Fibroblast of skin of scalp (primary cell): ENCODE measurements around the gene RAP1GDS1.
"Not testable (repeated sequence)": the region's sequence is repeated elsewhere in the genome, so short reads cannot be mapped to it uniquely, and the experiment has no call there.

Experiments used
- DNase-seq: peaks from one replicate; pipeline ENCODE4 v3.0.0-alpha.2; 2013

Gene RAP1GDS1

DNA sequence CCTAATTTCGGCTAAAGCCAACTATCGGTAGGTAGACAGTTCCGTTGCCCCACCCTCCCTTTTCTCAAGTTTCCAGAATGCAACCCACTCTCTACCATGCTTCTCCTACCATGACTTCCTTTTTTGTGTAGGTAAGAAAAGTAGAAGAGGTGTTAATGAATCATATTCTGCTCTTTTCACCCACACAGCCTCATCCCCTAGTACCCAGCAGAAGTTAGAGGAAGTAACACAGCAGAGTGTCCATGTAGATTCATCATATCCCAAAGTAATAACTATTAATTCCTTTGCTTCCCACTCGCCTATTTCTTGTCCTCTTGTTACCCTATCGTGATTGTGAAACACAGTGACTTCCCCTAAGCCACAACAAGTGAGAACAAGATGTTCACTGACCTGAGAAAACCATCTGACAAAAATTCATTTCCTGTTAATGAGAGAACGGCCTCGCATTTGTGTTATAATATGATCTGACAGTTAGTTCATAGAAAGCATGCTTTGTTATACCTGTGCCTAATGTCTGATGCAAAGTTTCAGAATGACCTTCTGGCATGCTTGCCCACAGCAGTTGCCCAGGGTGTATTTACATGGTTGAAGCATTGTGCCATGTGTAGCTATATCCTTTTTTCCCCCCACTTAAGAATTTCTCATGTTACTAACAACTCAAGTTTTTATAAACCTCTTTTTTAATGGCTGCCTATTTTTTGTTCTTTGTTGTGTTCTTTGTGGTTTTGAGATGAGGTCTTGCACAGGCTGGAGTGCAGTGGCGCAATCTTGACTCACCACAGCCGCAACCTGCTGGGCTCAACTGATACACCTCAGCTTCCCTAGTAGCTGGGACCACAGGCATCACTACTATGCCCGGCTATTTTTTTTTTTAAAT is 185.6 kb downstream of the RAP1GDS1 start:
- no peak for DNase-seq

DNA sequence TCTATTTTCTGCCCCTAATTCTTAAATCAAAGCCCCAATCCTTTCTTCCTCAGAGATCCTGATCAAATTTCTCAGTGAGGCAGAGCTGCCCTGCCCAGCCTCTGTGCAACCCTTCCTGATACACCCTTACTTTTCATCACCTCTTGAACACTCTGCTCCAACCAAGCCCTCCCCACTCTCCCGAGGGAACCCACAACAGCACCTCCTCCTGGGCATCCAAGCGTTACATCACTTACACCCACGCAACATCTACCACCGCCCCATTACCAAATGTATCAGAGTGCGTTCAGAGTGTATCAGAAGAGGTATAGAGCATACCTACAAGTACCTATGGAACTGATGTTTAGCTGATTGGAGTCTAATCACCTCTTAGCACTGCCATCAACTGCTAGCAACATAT is 186.5 kb downstream of the RAP1GDS1 start:
- no peak for DNase-seq

DNA sequence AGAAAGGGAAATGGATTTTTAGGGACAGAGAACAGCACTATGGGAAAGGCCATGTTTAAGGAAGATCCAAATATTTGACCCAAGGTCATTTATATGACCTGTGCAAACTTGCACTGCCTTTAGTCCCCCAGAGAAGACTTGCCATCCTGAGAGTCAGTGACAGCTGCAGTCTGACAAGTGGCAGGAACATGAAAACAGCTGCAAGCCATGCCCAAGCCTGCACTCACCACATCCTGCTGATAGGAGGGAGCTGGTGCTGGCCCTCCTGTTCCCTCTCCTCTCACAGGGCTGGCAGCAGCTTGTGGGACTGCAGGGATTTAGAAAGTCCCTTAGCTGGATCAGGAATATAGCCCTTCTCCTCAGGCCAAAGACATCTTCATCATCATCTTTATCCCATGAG is 187.7 kb downstream of the RAP1GDS1 start:
- DNase-seq: no peak

DNA sequence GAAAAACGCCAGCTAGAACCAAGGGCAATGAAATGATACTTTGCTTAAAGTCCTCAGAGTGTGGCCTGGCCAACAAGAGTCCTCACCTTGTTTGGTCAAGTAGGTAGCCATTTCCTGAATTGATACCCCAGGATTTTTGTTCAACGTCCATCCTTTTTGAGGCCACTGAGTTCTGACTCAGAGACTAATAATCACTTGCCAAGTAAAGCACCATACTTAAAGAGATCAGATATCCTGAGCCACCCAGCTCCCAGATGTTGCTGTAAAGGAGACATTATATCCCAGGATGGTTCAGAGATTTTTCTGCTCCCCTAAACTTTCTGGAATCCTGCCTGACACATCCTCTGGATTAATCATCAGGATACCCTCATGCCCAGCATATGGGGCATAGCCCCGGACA is 190.9 kb downstream of the RAP1GDS1 start:
- DNase-seq: no peak

DNA sequence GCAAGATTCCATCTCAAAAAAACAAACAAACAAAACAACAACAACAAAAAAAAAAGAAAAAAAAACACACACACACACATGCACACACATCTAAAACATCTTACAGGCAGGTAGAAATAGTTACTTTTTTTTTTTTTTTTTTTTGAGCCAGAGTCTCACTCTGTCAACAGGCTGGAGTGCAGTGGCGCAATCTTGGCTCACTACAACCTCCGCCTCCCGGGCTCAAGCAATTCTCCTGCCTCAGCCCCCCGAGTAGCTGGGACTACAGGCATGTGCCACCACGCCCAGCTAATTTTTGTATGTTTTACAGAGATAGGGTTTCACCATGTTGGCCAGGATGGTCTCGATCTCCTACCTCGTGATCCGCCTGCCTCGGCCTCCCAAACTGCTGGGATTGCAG is 196.2 kb downstream of the RAP1GDS1 start:
- not testable (repeated sequence) for DNase-seq

DNA sequence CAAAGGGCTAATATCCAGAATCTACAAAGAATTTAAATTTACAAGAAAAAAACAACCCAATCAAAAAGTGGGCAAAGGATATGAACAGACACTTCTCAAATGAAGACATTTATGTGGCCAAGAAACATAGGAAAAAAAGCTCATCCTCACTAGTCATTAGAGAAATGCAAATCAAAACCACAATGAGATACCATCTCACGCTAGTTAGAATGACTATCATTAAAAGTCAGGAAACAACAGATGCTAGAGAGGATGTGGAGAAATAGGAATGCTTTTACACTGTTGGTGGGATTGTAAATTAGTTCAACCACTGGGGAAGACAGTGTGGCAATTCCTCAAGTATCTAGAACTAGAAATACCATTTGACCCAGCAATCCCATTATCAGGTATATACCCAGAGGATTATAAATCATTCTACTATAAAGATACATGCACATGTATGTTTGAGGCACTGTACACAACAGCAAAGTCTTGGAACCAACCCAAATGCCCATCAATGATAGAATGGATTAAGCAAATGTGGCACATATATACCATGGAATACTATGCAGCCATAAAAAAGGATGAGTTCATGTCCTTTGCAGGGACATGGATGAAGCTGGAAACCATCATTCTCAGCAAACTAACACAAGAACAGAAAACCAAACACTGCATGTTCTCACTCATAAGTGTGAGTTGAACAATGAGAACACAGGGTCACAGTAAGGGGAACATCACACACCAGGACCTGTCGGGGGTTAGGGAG is 200.1 kb downstream of the RAP1GDS1 start:
- DNase-seq: not testable (repeated sequence)

DNA sequence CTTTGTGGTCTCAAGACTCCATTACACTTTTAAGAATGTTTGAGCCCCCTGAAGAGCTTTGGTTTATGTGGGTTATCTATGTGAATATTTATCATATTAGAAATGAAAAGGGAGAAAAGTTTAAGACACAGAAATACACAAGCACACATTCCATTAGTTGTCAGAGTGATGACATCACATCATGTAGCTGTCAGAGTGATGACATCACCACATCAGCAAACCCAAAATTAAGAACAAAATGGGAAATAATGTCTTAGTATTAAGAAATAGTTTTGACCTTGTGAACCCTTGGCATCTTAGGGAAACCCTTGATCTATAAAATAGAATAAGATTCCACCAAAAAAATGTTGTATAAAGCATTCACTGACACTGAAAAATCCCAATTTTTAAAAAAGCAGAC is 201.3 kb downstream of the RAP1GDS1 start:
- DNase-seq: no peak

DNA sequence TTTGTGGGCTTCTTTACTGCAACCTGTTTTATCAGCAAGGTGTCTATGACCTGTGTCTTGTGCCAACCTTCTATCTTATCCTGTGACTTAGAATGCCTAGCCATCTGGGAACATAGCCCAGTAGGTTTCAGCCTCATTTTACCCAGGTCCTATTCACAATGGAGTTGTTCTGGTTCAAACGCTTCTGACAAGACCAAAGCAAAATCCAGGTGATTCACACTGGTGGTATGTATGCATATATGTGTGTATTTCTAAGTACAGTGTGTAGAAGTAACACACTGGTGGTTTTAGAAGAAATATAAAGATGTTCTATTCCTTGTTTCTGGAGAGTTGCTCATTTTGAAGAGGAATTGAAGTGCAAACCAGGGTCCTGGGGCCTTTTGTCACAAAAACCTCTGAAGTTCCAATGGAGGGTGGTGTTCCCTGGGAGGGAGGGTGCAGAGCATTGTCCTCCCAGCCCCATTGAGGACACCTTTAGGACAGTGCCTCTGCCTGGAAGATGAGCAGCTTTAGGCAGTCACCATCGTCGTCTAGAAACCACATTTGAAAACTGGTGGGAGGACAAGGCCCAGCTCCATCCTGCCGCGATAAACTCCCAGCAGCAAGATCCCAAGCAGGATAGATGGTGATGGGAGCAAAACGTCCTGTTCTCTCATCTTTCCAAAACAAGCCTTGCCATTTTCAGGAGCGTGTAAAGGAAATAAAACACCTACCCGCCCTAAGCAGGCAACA is 205.8 kb downstream of the RAP1GDS1 start:
- no peak for DNase-seq

DNA sequence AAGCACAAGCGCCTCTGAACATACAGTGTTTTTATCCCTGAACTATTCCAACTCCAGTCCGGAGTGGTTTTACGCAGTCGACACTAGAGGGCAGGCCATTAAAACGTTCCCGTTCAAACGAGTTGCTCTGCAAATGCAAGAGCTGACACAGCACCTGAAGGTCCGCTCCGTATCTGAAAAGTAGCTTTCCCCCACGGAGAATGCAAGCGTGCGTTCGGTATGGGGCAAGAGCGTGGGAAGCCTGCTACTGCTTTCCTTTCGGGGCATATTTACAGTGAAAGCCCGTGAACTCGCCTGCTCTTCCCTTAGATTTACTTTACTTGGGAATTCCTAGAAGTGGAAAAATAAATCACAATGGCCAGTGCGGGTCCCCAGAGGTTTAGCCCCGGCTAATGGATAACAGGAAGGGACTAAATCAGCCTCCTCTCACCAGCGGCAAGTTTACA is 206.5 kb downstream of the RAP1GDS1 start:
- peak; percentile 89 for DNase-seq

DNA sequence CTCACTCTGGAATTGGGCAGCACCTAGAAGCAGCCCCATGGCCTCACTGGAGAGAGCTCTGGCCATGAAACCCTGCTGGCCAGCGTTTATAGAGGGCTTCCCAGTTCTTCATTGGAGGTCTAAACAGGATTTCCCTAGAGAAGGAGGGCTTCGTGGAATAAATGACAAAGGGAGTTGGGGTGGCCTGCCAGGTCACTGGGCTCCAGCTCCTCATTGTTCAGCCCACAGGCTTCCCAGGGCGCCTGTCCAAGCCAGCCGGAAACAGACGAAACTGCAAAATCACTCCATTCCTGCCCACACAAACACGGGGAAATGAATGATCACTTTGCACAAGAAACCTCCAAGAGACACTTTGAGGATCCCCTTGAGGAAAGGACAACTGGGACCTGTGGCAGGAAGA is 207.5 kb downstream of the RAP1GDS1 start:
- DNase-seq: no peak

DNA sequence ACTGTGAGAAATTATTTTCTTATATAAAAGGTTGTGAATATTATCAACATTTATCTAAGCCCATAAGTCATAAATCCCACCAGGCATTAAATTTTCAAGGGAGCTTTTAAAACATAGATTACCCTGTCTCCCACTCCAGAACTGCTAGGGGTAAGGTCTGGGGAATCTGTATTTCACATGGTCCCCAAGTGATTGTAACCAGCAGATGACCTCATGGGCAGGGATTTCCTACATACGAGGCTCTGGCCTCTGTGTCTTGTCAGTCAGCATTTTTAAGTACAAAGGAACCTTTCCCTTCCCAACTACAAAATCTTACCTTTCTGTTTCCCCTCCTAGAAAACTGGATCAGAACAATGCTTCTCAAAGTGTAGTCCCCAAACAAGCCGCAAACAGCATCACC is 208.6 kb downstream of the RAP1GDS1 start:
- no peak for DNase-seq

DNA sequence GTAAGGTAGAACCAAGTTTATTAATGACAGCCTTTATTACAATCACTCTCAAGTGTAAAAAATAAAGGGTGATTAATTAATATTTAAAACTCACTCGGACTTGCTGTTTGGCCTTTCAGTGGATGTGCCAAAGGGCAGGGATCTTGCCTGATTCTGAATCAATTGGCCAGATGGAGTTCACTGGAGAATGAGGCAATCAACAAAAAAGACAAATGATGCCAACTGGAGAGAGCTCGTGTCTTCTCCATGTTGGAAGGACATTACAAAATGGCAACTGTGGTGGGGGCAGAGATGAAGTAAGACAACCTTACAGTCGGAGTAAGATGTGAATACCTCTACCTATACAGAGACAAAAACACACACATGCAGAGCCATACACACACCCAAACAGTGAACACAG is 209.2 kb downstream of the RAP1GDS1 start:
- no peak for DNase-seq

DNA sequence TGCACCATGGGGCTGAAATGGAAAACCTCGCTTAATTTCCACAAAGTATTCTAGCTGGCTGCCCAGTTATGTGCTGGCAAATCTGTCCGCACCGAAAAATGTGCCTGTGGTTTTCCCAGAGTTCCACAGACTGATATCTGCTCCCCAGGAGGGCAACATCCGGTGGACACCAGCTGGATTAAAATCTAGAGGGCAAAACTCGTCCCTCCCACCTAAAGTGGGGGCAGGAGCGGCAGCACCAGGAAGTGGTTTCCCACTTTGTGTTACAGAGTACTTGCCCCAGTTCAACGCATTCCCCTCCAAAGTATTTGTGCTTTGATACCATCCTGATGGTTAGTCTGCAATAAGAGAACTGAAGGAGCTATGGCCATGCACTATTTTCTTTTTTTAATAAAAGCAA is 209.6 kb downstream of the RAP1GDS1 start:
- peak; percentile 81 for DNase-seq

DNA sequence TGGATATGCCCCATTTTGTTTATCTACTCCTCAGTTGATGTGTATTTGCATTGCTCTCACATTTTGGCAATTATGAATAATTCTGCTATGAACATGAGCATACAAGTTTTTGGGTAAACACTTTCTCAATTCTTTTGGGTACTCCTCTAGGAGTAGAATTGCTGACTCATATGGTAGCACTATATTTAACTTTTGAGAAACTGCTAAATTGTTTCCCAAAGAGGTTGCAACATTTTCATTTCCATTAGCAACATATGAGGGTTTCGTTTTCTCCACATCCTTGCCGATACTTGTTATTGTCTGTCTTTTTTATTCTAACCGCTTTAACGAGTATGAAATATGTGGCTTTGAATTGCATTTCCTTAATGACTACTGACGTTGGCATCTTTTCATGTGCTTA is 211.9 kb downstream of the RAP1GDS1 start:
- DNase-seq: no peak

DNA sequence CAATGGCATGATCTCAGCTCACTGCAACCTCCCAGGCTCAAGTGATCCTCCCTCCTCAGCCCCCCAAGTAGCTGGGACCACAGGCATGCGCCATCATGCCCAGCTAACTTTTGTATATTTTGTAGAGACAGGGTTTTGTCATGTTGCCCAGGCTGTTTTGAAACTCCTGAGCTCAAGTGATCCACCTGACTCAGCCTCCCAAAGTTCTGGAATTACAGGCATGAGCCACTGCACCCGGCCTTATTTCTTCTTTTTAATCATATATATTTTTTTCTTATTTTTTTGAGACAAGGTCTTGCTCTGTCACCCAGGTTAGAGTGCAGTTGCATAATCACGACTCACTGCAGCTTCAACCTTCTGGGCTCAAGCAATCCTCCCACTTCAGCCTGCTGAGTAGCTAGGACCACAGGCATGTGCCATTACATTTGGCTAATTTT is 213.2 kb downstream of the RAP1GDS1 start:
- peak; percentile 74 for DNase-seq

DNA sequence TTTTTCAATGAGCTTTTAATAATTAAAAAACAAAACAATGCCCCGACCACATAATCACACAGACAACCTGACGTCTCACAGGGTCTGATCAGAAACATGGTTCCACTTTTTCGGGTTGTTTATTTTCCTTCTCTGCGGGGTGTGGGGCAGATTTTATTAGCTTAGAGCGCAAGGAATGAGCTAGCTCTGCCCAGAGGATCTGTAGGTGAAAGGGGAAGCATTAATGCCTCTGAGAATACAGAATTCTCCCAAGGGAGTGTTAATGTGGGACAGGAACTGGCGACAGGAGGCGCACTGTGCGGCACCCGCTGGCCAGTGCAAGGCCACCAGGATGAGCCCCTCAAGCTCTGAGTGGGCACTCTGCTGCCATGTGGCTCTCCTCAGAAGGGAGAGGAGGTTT is 215.7 kb downstream of the RAP1GDS1 start:
- DNase-seq: no peak

DNA sequence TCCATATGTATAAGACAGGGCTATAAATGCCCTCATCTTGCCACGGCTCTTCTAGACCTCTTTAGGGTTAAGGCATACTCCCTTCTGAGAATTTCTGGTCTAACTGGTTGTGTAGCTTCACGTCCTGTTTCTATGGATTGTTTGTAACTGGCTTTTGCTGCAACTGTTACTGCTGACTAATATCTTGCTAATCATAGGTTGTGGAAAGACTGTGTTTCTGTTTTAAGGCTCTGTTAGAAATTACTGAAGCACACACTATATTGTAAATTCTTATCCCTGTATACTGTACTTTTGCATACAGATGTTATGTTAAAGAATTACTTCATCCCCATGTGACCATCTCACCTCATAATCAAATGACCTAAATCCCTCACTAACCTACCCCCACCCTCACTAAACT is 218.4 kb downstream of the RAP1GDS1 start:
- DNase-seq: not testable (repeated sequence)

DNA sequence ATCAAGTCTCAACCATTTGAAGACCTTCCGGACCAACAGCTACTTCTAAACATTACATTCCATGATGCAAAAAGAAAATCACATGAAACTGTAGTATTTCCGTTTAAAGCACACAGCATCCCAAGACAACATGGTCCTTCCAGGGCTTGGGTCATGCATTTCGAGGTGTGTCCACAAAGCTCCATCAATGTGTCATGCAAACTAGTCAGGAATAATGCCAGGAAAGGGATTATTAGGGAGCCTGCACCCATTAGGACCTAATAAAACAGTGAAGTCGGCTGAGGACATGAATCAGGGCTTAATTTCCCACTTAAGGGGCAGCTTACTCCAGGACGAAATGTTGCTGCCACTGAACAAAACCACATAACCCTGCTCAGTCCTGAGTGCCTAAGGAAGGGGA is 219.4 kb downstream of the RAP1GDS1 start:
- no peak for DNase-seq

DNA sequence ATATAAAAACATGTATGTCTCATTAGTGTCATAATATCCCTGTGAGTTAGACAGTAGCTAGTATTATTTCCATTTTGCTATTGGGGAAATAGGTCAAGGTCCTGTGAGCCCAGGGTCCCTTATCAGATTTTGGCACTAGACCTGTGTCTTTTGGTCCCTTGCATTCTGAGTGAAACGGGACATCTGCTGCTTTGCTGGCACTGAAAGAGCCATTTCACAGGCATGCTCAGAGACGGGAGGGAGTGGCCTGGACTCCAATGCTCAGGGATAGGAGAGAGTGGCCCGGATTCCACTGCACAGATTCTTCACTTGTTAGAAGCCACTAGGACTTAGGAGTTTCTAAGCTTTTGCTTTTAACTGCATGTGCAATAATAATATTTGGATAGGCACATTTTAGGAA is 220.0 kb downstream of the RAP1GDS1 start:
- DNase-seq: no peak

DNA sequence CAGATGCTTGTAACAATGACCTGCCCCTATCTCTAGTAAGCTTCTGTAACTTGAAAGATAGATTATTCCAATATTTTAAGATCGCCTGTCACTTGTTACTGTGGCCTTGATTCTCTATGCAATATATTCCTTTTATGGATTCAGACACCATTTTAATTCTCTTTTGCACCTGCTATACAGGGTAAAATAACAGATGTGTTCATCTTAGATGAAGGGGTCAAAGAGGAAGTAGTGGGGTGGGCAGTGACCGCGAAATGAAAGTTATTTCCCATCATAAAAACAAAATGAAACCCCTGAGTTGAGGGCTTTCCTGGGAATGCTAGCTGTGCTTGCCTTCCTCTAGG is 221.3 kb downstream of the RAP1GDS1 start:
- no peak for DNase-seq

DNA sequence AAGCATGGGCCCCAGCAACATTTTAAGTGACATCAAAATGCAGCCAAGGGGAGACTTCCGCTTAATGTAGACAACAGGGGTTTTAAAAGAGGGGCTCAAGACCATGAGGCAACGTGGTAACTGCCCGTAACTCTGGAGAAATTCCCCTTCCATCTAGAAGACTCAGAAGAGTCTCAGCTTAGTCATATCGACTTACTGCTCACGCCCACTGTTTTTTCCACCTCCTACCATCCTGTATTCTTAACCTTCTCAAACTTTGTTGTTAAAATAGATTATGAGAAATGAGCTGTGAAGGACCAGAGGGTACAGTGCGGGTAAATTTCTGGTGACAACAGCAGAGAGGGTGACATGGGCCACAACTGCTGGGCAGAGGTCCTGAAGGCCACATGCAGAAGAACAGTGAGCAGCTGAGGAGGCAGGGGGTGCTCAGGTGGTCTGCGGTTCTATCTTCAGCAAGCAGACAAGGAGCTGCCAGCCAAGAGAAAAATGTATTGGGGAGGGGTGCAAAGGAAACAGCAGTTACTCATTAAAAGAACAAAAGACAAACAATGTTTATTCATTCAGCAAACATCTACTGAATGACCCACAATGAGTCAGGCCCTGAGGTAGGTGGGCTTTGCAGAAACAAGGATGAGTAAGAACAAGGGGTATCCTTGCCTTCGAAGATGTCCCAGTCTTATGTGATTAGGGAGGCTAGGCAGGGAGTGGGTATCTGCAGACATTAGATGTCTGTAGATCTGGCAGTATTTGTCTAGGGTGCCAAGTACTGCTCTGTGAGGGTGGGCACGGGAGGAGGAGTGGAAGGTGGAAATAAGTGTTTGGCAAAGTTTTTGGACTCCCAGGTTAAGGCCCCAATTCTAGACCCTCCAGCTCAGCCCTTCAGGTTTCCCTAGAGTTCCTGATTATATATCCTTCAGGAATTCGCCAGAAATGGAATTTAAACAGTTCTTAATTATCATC is 221.9 kb downstream of the RAP1GDS1 start:
- DNase-seq: peak; percentile 48

DNA sequence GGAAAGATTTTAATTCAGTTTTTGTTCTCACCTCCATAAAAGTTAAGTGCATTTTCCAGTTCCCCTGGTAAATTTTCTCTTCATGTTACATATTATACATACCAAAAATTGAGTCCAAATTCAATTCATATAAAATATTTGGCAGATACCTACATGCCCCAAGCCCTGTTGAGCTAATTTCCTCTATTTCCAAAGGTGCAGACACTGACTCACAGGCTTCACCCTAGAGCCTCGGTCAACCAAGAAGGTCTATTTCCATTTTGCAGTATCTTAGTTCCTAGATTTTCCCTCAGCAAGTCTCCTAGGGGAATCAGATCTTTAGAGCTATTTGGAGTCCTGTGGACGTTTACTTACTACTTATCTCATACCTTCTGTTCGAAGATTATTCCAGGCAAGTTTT is 222.8 kb downstream of the RAP1GDS1 start:
- no peak for DNase-seq
